Esophagus muscularis mucosa (tissue), 4 donors: ENCODE measurements around the gene CFHR2.

ENCODE experiments used
- EP300 ChIP-seq: sonication (generic); formaldehyde crosslinking; IDR thresholded peaks from one replicate; pipeline ENCODE4 v1.6.1; 2017; ENCODE audit warnings: antibody characterized with exemption
- POLR2AphosphoS5 ChIP-seq, 2 donors: sonication (generic); formaldehyde crosslinking; IDR thresholded peaks; one replicate each; pipeline ENCODE4 v1.6.1; 2017; ENCODE audit warnings: antibody characterized with exemption in 2 of 2
- TF ChIP-seq, protein P1 (sequence below), 3 experiments: fragments of 200-600 bp in 2 of 3; fragments of 450-650 bp in 1 of 3; sonication (generic) in 2 of 3; IDR thresholded peaks; one replicate each; pipeline ENCODE4 v1.5.1; 2017 to 2019; ENCODE audit warnings: antibody characterized with exemption in 3 of 3, mild to moderate bottlenecking in 2 of 3, moderate library complexity in 1 of 3

- TF ChIP-seq, protein P1, sequence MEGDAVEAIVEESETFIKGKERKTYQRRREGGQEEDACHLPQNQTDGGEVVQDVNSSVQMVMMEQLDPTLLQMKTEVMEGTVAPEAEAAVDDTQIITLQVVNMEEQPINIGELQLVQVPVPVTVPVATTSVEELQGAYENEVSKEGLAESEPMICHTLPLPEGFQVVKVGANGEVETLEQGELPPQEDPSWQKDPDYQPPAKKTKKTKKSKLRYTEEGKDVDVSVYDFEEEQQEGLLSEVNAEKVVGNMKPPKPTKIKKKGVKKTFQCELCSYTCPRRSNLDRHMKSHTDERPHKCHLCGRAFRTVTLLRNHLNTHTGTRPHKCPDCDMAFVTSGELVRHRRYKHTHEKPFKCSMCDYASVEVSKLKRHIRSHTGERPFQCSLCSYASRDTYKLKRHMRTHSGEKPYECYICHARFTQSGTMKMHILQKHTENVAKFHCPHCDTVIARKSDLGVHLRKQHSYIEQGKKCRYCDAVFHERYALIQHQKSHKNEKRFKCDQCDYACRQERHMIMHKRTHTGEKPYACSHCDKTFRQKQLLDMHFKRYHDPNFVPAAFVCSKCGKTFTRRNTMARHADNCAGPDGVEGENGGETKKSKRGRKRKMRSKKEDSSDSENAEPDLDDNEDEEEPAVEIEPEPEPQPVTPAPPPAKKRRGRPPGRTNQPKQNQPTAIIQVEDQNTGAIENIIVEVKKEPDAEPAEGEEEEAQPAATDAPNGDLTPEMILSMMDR (IDR thresholded peaks at IDR 0.05), result no peak
- TF ChIP-seq POLR2AphosphoS5 (IDR thresholded peaks at IDR 0.05), result no peak
- TF ChIP-seq EP300, result no peak
Measured at GRCh38 chr1:196910215-196910614, 33.3 kb upstream of the CFHR2 start.
